GM12878 (cell line): ENCODE measurements around the gene ZFYVE19. TPM values are rescaled to one million over a fixed set of nuclear protein-coding genes. Genes with fewer than 3 reads are reported as not detected.
A peak's percentile ranks its signal among the peaks of the same experiment; 100 is the strongest.
"Not testable (repeated sequence)": the region's sequence is repeated elsewhere in the genome, so short reads cannot be mapped to it uniquely, and the experiment has no call there.

Experiments used
- ATAC-seq: fragments of 200-7000 bp; cut with Tn5 transposase; 3 replicates; pipeline ENCODE4 v1.9.1; 2020; ENCODE audit warnings: mild to moderate bottlenecking, moderate library complexity
- BruUV-seq: library from RNA; stranded (reverse); fragments of 400-500 nt; replicated peaks from 2 replicates; lab custom pipeline; 2021; lab: Mats Ljungman, UMichigan
- CTCF ChIA-PET: fragments of 300-600 bp; sonication (Branson Sonifier 250); formaldehyde crosslinking; extraction: SDS; loops from one replicate; lab custom pipeline; 2021; ENCODE audit warnings: inconsistent platforms; lab: Yijun Ruan, JAX
- POLR2A ChIA-PET: fragments of 350-600 bp; formaldehyde crosslinking; extraction: SDS; loops from one replicate; lab custom pipeline; 2021; ENCODE audit warnings: inconsistent platforms; lab: Charles Lee
- RAD21 ChIA-PET: fragments of 300-600 bp; sonication (Branson Sonifier 250); formaldehyde crosslinking; loops from one replicate; lab custom pipeline; 2023; ENCODE audit warnings: antibody characterized with exemption; ENCODE audit not compliant: unreplicated experiment; lab: Charles Lee
- SMC1A ChIA-PET: fragments of 300-600 bp; sonication (Branson Sonifier 250); formaldehyde crosslinking; loops from one replicate; lab custom pipeline; 2023; ENCODE audit not compliant: unreplicated experiment, uncharacterized antibody; lab: Charles Lee
- DNase-seq: peaks from one replicate; pipeline ENCODE4 v3.0.0-alpha.2; 2011; ENCODE audit warnings: low read depth, low spot score
- FAIRE-seq: peaks from 3 replicates; lab custom pipeline; 2011; peaks lifted over from hg19 to GRCh38; lab: Jason Lieb, UNC
- H2AFZ ChIP-seq: 2 replicates; pipeline ENCODE4 v1.6.0; 2011; ENCODE audit warnings: low read depth, low read length, control low read depth; ENCODE audit not compliant: control insufficient read depth
- H3K27ac ChIP-seq: 2 replicates; pipeline ENCODE4 v1.5.1; 2011; ENCODE audit warnings: control low read depth; ENCODE audit not compliant: control insufficient read depth, insufficient read depth
- H3K27me3 ChIP-seq, 2 experiments: replicated peaks in 1 of 2; 2 replicates each; pipeline versions ENCODE4 v1.6.0 to v1.6.1; 2011; ENCODE audit warnings: low read length in 1 of 2; ENCODE audit not compliant: control insufficient read depth in 2 of 2, insufficient read depth in 2 of 2
- H3K36me3 ChIP-seq, 2 experiments: 2 replicates each; pipeline ENCODE4 v1.5.1; 2011; ENCODE audit warnings: low read length in 1 of 2; ENCODE audit not compliant: control insufficient read depth in 2 of 2, insufficient read depth in 2 of 2
- H3K4me1 ChIP-seq: 2 replicates; pipeline ENCODE4 v1.6.1; 2011; ENCODE audit warnings: mild to moderate bottlenecking, low read length, moderate library complexity, mixed read lengths; ENCODE audit not compliant: control insufficient read depth, insufficient read depth
- H3K4me2 ChIP-seq: 2 replicates; pipeline ENCODE4 v1.6.0; 2011; ENCODE audit warnings: control low read depth; ENCODE audit not compliant: control insufficient read depth, insufficient read depth
- H3K4me3 ChIP-seq: fragments of 200-600 bp; sonication (generic); 2 replicates; pipeline ENCODE4 v1.5.1; 2016
- H3K79me2 ChIP-seq: 2 replicates; pipeline ENCODE4 v1.6.0; 2011; ENCODE audit warnings: low read length; ENCODE audit not compliant: control insufficient read depth, insufficient read depth
- H3K9ac ChIP-seq: 2 replicates; pipeline ENCODE4 v1.8.0; 2011; ENCODE audit warnings: low read length, control low read depth, mixed read lengths; ENCODE audit not compliant: control insufficient read depth, insufficient read depth
- H3K9me3 ChIP-seq: replicated peaks from 3 replicates; pipeline ENCODE4 v1.5.1; 2011; ENCODE audit warnings: mild to moderate bottlenecking, low read length; ENCODE audit not compliant: control insufficient read depth, insufficient read depth
- H4K20me1 ChIP-seq: 2 replicates; pipeline ENCODE4 v1.6.0; 2011; ENCODE audit not compliant: control insufficient read depth, insufficient read depth
- CBFB ChIP-seq: IDR thresholded peaks from 2 replicates; pipeline ENCODE4 v1.6.1; 2016; ENCODE audit warnings: antibody characterized with exemption, low read depth
- E2F4 ChIP-seq: IDR thresholded peaks from 2 replicates; pipeline ENCODE4 v1.6.1; 2012; ENCODE audit warnings: low read depth, low read length, improper control_type of control experiment
- EP300 ChIP-seq, 2 experiments: fragments of 150-350 bp in 1 of 2; IDR thresholded peaks; 2 replicates each; pipeline ENCODE4 v1.6.1; 2011 to 2012; ENCODE audit warnings: low read depth in 2 of 2, low read length in 2 of 2, borderline replicate concordance in 1 of 2, improper control_type of control experiment in 1 of 2, inconsistent platforms in 1 of 2; ENCODE audit not compliant: control insufficient read depth in 1 of 2
- HDGF ChIP-seq: fragments of 450-650 bp; IDR thresholded peaks from 2 replicates; pipeline ENCODE4 v1.6.1; 2016; ENCODE audit warnings: antibody characterized with exemption
- JUNB ChIP-seq: IDR thresholded peaks from 2 replicates; pipeline ENCODE4 v1.6.1; 2016; ENCODE audit warnings: antibody characterized with exemption, mild to moderate bottlenecking
- NR2C2 ChIP-seq: IDR thresholded peaks from 2 replicates; pipeline ENCODE4 v1.6.1; 2011; ENCODE audit warnings: borderline replicate concordance, low read depth; ENCODE audit not compliant: control insufficient read depth, insufficient read length
- PAX8 ChIP-seq: fragments of 450-650 bp; IDR thresholded peaks from 2 replicates; pipeline ENCODE4 v1.6.1; 2017; ENCODE audit warnings: mild to moderate bottlenecking, moderate library complexity
- SMAD1 ChIP-seq: fragments of 450-650 bp; IDR thresholded peaks from 2 replicates; pipeline ENCODE4 v1.6.1; 2018; ENCODE audit warnings: mild to moderate bottlenecking, low read depth; ENCODE audit not compliant: partially characterized antibody
- SMC3 ChIP-seq: IDR thresholded peaks from 2 replicates; pipeline ENCODE4 v1.6.1; 2011; ENCODE audit warnings: low read length, improper control_type of control experiment, borderline replicate concordance
- SPI1 ChIP-seq: IDR thresholded peaks from 2 replicates; pipeline ENCODE4 v1.6.1; 2011; ENCODE audit warnings: low read depth, mild to moderate bottlenecking, low read length, moderate library complexity, borderline replicate concordance; ENCODE audit not compliant: insufficient read depth
- TAF1 ChIP-seq: IDR thresholded peaks from 2 replicates; pipeline ENCODE4 v1.6.1; 2011; ENCODE audit warnings: mild to moderate bottlenecking, low read depth, low read length, borderline replicate concordance
- ZNF207 ChIP-seq: fragments of 450-650 bp; IDR thresholded peaks from 2 replicates; pipeline ENCODE4 v1.6.1; 2014; ENCODE audit warnings: antibody characterized with exemption, mild to moderate bottlenecking, borderline replicate concordance
- ZNF622 ChIP-seq: fragments of 450-650 bp; IDR thresholded peaks from 2 replicates; pipeline ENCODE4 v1.6.1; 2017; ENCODE audit warnings: mild to moderate bottlenecking, inconsistent platforms
- ZNF687 ChIP-seq: fragments of 450-650 bp; IDR thresholded peaks from 2 replicates; pipeline ENCODE4 v1.6.1; 2017; ENCODE audit warnings: mild to moderate bottlenecking, moderate library complexity
- WGBS: methylation state at CpG from one replicate; pipeline ENCODE4 v1.1.6; 2016; ENCODE audit warnings: low lambda C conversion rate; ENCODE audit not compliant: insufficient replicate concordance, insufficient coverage; ENCODE audit errors: missing lambda C conversion rate; 5-methylcytosine and 5-hydroxymethylcytosine counted together
- in situ Hi-C: fragments of 300-500 bp; cut with MboI; formaldehyde crosslinking; loops from 9 replicates; pipeline ENCODE4 v1.14.3; 2018; ENCODE audit warnings: mixed read lengths
- intact Hi-C: fragments of 100-400 bp; cut with micrococcal nuclease; formaldehyde crosslinking; loops from one replicate; pipeline ENCODE4 v1.14.2; 2022; ENCODE audit not compliant: unreplicated experiment
- polyA plus RNA-seq, 11 experiments: library from polyadenylated mRNA; depleted of rRNA in 4 of 11; unstranded in 6 of 11; stranded (reverse) in 5 of 11; fragments of >200 nt; fragmentation: Nextera tagmentation in 4 of 11; fragmentation: Illumina TruSeq in 1 of 11; extraction: Ambion mirVana in 4 of 11; extraction: Trizol in 1 of 11; gene quantifications; 1 replicate in 1 of 11; 2 replicates in 10 of 11; pipeline versions ENCODE4 v1.2.1 to v1.2.3, GENCODE V29; 2011 to 2016; ENCODE audit warnings: inconsistent platforms in 2 of 11, missing spikeins in 2 of 11, low read depth in 1 of 11
- total RNA-seq, 4 experiments: library from RNA; depleted of rRNA in 3 of 4; stranded (reverse); fragments of >200 nt in 3 of 4; fragmentation: Illumina TruSeq in 1 of 4; extraction: Trizol in 1 of 4; gene quantifications; 2 replicates each; pipeline versions ENCODE4 v1.2.1 to v1.2.3, GENCODE V29; 2013 to 2021

The ZFYVE19 gene
- total and polyA plus RNA-seq, 10 of the 15 experiments (the other 5 are each of a cell fraction or from before 2014, with no cell fraction given), result 1.7 to 36.3 (median 17.0) TPM

GRCh38 chr15:40859206-40859851 lies 52.4 kb downstream of the ZFYVE19 start (continued):
- TF ChIP-seq SMAD1, result no peak
- peak; percentile 46 for TF ChIP-seq ZNF687
- no peak for TF ChIP-seq TAF1
- TF ChIP-seq PAX8, result no peak
- no peak for TF ChIP-seq E2F4
- TF ChIP-seq EP300 (IDR thresholded peaks at IDR 0.05; ENCODE audit: borderline replicate concordance in 1 of 2, control insufficient read depth in 1 of 2, low read depth in 2 of 2, low read length in 2 of 2), result no peak
- peak; percentile 91 for TF ChIP-seq SMC3
- 0 out of 2 replicates have a peak, but pooled peaks have one; percentile 5 for TF ChIP-seq SPI1
- TF ChIP-seq JUNB, result no peak
- no peak for TF ChIP-seq ZNF207
- TF ChIP-seq ZNF622, result no peak
- TF ChIP-seq HDGF, result peak; percentile 62; the same call in 1 of the 2 replicates
- no peak for TF ChIP-seq NR2C2
- no peak for TF ChIP-seq CBFB

- WGBS, result 53% methylated on average over 4 of the region's 4 CpGs
- RAD21 ChIA-PET, result not testable (repeated sequence)
Observed at GRCh38 chr15:40861147-40861546, 54.3 kb downstream of the ZFYVE19 start.

More at GRCh38 chr15:40861147-40861546, 54.3 kb downstream of the ZFYVE19 start:
- H3K4me1 ChIP-seq, H3K27ac ChIP-seq, H3K36me3 ChIP-seq, DNase-seq, FAIRE-seq, H3K9me3 ChIP-seq, H3K4me2 ChIP-seq, H3K9ac ChIP-seq, H3K27me3 ChIP-seq, BruUV-seq, H2AFZ ChIP-seq, in situ Hi-C loops, H4K20me1 ChIP-seq, H3K4me3 ChIP-seq, intact Hi-C loops, H3K79me2 ChIP-seq, ATAC-seq: not testable (repeated sequence)
- ChIA-PET SMC1A (interaction anchor here (1.0 to 8.5 kb wide), 5 partner anchors 9 to 49 kb away, joined by 3 to 290 read pairs (median 5); partner anchors contain the start of genes RHOV and VPS18), POLR2A (interaction anchor here (0.7 to 1.7 kb wide), 4 partner anchors 20 to 235 kb away, joined by 4 to 8 read pairs (median 6); no protein-coding TSS in a partner anchor), CTCF (interaction anchor here (0.9 to 7.5 kb wide), 4 partner anchors 14 to 247 kb away, joined by 3 to 140 read pairs (median 4); partner anchors contain the start of gene SPINT1)
